HEK293T (cell line): ENCODE measurements around the gene STAC.

Experiments
- ARNT ChIP-seq: fragments of 450-650 bp; IDR thresholded peaks from 2 replicates; pipeline ENCODE4 v1.6.1; 2017; ENCODE audit warnings: mild to moderate bottlenecking
- CTBP1 ChIP-seq: fragments of 450-650 bp; IDR thresholded peaks from 2 replicates; pipeline ENCODE4 v1.6.1; 2016; ENCODE audit warnings: borderline replicate concordance
- ELF4 ChIP-seq: fragments of 450-650 bp; IDR thresholded peaks from 2 replicates; pipeline ENCODE4 v1.6.1; 2017; ENCODE audit warnings: antibody characterized with exemption
- FOXA1 ChIP-seq: fragments of 450-650 bp; IDR thresholded peaks from 2 replicates; pipeline ENCODE4 v1.6.1; 2016; ENCODE audit warnings: mild to moderate bottlenecking
- HDGF ChIP-seq: fragments of 450-650 bp; IDR thresholded peaks from 2 replicates; pipeline ENCODE4 v1.6.1; 2017; ENCODE audit warnings: antibody characterized with exemption, borderline replicate concordance
- SP1 ChIP-seq: fragments of 450-650 bp; IDR thresholded peaks from 2 replicates; pipeline ENCODE4 v1.6.1; 2017
- SUZ12 ChIP-seq: fragments of 450-650 bp; IDR thresholded peaks from 2 replicates; pipeline ENCODE4 v1.6.1; 2016; ENCODE audit warnings: mild to moderate bottlenecking
- TARDBP ChIP-seq: fragments of 450-650 bp; IDR thresholded peaks from 2 replicates; pipeline ENCODE4 v1.6.1; 2016
- ZNF384 ChIP-seq: fragments of 450-650 bp; IDR thresholded peaks from 2 replicates; pipeline ENCODE4 v1.6.1; 2016
- TF ChIP-seq, protein P1 (sequence below): fragments of 450-650 bp; IDR thresholded peaks from 2 replicates; pipeline ENCODE4 v1.6.1; 2016

DNA sequence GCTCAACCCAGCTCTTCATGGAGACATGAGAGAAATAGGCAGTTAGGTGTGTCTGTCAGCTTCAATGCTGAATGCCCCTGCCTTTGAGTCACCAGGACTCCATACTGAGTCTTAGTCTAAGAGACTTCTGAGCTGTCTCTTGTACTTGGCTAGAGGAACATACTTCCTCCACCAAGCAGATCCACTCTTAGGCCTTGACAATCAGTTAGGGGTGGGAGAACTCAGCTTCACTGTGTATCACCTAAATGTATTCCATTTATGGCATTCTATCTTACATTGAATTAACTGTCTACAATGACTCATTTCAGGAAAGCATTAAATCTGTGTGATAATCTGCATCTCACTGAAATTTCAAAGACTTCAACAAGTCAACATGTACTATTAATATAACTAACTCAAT lies 66.0 kb downstream of the STAC start:
- no peak for TF ChIP-seq CTBP1
- TF ChIP-seq SP1: no peak
- TF ChIP-seq ARNT: no peak
- TF ChIP-seq FOXA1: no peak
- no peak for TF ChIP-seq ZNF384
- TF ChIP-seq SUZ12: no peak
- TF ChIP-seq, protein P1, sequence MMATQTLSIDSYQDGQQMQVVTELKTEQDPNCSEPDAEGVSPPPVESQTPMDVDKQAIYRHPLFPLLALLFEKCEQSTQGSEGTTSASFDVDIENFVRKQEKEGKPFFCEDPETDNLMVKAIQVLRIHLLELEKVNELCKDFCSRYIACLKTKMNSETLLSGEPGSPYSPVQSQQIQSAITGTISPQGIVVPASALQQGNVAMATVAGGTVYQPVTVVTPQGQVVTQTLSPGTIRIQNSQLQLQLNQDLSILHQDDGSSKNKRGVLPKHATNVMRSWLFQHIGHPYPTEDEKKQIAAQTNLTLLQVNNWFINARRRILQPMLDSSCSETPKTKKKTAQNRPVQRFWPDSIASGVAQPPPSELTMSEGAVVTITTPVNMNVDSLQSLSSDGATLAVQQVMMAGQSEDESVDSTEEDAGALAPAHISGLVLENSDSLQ: no peak
- TF ChIP-seq ELF4: no peak
- no peak for TF ChIP-seq HDGF
- TF ChIP-seq TARDBP: no peak
